ENCODE data around the gene BRD1. TPM values are rescaled to one million over a fixed set of nuclear protein-coding genes. Genes with fewer than 3 reads are reported as not detected.

BRD1 gene
- polyA plus RNA-seq, 3 donors = 0.61 to 13.8 (median 0.86) TPM

DNA sequence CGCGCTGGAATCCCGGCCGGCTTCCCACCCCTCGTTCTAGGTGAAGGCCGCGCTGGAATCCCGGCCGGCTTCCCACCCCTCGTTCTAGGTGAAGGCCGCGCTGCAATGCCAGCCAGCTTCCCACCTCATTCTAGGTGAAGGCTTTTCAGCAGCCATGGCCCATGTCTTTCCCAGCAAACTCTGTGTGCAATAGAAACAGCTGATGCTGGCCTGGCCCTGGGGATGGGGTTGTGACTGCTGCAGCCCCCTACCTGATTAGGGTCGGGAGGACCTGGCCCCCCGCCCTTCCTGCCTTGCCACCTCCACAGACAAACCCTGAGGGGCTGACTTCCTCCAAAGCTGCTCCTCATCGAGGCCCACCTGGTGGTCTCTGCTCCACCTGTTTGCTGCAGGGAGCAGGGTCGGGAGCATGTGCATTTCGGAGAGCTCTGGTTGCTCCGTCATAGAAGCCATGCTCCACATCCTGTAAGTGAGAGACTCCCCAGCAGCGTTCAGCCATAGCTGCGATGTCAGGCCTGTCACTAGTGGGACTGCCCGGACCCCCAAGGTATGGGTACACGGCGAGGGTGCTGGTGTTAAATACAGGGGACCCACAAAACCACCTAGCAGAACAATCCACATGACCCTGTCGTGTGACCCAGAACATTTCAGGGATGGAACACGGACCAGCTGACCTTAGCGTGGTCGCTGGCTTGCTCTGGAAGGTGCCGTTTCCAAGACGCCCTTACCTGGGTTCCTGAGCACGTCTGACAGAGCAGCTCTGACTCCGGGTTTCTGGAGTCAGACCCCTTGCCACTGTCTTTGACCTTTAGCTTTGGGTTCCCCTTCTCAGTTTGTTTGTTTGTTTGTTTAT, 29.3 kb upstream of the BRD1 start:
- TF ChIP-seq, protein P1, sequence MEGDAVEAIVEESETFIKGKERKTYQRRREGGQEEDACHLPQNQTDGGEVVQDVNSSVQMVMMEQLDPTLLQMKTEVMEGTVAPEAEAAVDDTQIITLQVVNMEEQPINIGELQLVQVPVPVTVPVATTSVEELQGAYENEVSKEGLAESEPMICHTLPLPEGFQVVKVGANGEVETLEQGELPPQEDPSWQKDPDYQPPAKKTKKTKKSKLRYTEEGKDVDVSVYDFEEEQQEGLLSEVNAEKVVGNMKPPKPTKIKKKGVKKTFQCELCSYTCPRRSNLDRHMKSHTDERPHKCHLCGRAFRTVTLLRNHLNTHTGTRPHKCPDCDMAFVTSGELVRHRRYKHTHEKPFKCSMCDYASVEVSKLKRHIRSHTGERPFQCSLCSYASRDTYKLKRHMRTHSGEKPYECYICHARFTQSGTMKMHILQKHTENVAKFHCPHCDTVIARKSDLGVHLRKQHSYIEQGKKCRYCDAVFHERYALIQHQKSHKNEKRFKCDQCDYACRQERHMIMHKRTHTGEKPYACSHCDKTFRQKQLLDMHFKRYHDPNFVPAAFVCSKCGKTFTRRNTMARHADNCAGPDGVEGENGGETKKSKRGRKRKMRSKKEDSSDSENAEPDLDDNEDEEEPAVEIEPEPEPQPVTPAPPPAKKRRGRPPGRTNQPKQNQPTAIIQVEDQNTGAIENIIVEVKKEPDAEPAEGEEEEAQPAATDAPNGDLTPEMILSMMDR (IDR thresholded peaks at IDR 0.05) = no peak
- no peak overlapping the region for H3K4me2 ChIP-seq (replicated peaks; ENCODE audit: extremely low read depth, low read length, poor library complexity, severe bottlenecking)
- peaks cover 66% of the 10 kb centered on the region for H4K20me1 ChIP-seq (ENCODE audit: insufficient read depth, low read length)

DNA sequence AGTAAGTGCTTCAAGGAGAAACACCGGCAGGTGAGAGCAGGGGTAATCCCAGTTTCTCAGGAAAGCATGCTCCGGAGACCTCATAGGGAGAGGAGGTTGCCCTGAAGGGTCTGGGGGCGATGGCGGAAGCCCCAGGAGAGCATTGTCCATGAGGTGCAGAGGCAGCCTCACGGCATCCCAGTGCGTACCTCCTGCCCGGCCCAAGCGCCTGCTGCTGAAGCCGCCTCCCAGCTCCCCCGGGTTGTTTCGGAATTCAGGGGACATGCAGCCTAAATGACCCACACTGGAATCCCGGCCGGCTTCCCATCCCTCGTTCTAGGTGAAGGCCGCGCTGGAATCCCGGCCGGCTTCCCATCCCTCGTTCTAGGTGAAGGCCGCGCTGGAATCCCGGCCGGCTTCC, 28.7 kb upstream of the BRD1 start:
- Mint-ChIP-seq H3K4me3 (no peak overlapping the region), H3K27ac (peak overlapping the region in 1 of 7 donors; percentile 55)
- no peak overlapping the region for H3K4me3 ChIP-seq (replicated peaks in 1 of 3; ENCODE audit: low read depth in 2 of 3, low read length in 3 of 3)

More for the DNA sequence above, 29.3 kb upstream of the BRD1 start:
- H3K27ac ChIP-seq (ENCODE audit: low read depth in 1 of 2, low read length in 2 of 2) = no peak overlapping the region
- no peak overlapping the region for H2AFZ ChIP-seq (ENCODE audit: insufficient read depth, low read depth, low read length, poor library complexity, severe bottlenecking)
- Mint-ChIP-seq H3K27ac (peak overlapping the region in 1 of 7 donors; percentile 79), H3K36me3 (peaks cover 1 to 14% of the 10 kb centered on the region in 2 donors), H3K9me3 (no peaks in the 10 kb centered on the region), H3K27me3 (ENCODE audit: low read depth in 3 of 3) (peaks cover 0 to 3% (median 2%) of the 10 kb centered on the region in 3 donors), H3K4me1 (peaks cover 46% of the 10 kb centered on the region), H3K4me3 (no peak overlapping the region)
- no peaks in the 10 kb centered on the region for H3K9me3 ChIP-seq (replicated peaks in 1 of 2; ENCODE audit: control insufficient read depth in 1 of 2, insufficient read depth in 1 of 2, low read length in 2 of 2)
- no peak overlapping the region for H3K4me3 ChIP-seq (replicated peaks in 1 of 3; ENCODE audit: low read depth in 2 of 3, low read length in 3 of 3)
- intact Hi-C loops (cut with micrococcal nuclease) = no loop called here
- 92% methylated on average over 23 of the region's 31 CpGs for WGBS (ENCODE audit: insufficient coverage)
- peaks cover 25 to 39% of the 10 kb centered on the region in 2 donors for H3K4me1 ChIP-seq (ENCODE audit: control insufficient read depth in 1 of 2, insufficient read depth in 2 of 2, low read length in 2 of 2)
- no peaks in the 10 kb centered on the region for H3K36me3 ChIP-seq (replicated peaks in 1 of 2; ENCODE audit: control insufficient read depth in 1 of 2, insufficient read depth in 2 of 2, low read length in 2 of 2)
- H3K27me3 ChIP-seq (ENCODE audit: control insufficient read depth in 2 of 2, insufficient read depth in 2 of 2, low read length in 2 of 2) = no peaks in the 10 kb centered on the region
- H3K79me2 ChIP-seq (ENCODE audit: insufficient read depth, low read length) = peaks cover 79% of the 10 kb centered on the region
- no peak for DNase-seq
- no peak overlapping the region for H3K9ac ChIP-seq (ENCODE audit: insufficient read depth, low read length, poor library complexity, severe bottlenecking)

More for the DNA sequence above, 28.7 kb upstream of the BRD1 start:
- Histone ChIP-seq H3K36me3 (replicated peaks in 1 of 2; ENCODE audit: control insufficient read depth in 1 of 2, insufficient read depth in 2 of 2, low read length in 2 of 2) (no peaks in the 10 kb centered on the region), H3K4me1 (ENCODE audit: control insufficient read depth in 1 of 2, insufficient read depth in 2 of 2, low read length in 2 of 2) (peaks cover 25 to 35% of the 10 kb centered on the region in 2 donors), H3K79me2 (ENCODE audit: insufficient read depth, low read length) (peaks cover 73% of the 10 kb centered on the region), H2AFZ (ENCODE audit: insufficient read depth, low read depth, low read length, poor library complexity, severe bottlenecking) (no peak overlapping the region), H3K27ac (ENCODE audit: low read depth in 1 of 2, low read length in 2 of 2) (no peak overlapping the region), H3K27me3 (ENCODE audit: control insufficient read depth in 2 of 2, insufficient read depth in 2 of 2, low read length in 2 of 2) (no peaks in the 10 kb centered on the region), H4K20me1 (ENCODE audit: insufficient read depth, low read length) (peaks cover 59% of the 10 kb centered on the region), H3K9me3 (replicated peaks in 1 of 2; ENCODE audit: control insufficient read depth in 1 of 2, insufficient read depth in 1 of 2, low read length in 2 of 2) (no peaks in the 10 kb centered on the region), H3K4me2 (replicated peaks; ENCODE audit: extremely low read depth, low read length, poor library complexity, severe bottlenecking) (no peak overlapping the region), H3K9ac (ENCODE audit: insufficient read depth, low read length, poor library complexity, severe bottlenecking) (no peak overlapping the region)
- Mint-ChIP-seq H3K9me3 (no peaks in the 10 kb centered on the region), H3K36me3 (peaks cover 3 to 14% of the 10 kb centered on the region in 2 donors), H3K4me1 (peaks cover 47% of the 10 kb centered on the region), H3K27me3 (ENCODE audit: low read depth in 3 of 3) (peaks cover 0 to 6% (median 3%) of the 10 kb centered on the region in 3 donors)
- WGBS (ENCODE audit: insufficient coverage) = 100% methylated on average over 11 of the region's 23 CpGs
- no peak for DNase-seq
- intact Hi-C loops (cut with micrococcal nuclease) = no loop called here
- TF ChIP-seq, protein P1 (IDR thresholded peaks at IDR 0.05) = no peak

All from CD14-positive monocyte (primary cell).